ENCODE data around the gene DEUP1.

DEUP1 gene

DNA sequence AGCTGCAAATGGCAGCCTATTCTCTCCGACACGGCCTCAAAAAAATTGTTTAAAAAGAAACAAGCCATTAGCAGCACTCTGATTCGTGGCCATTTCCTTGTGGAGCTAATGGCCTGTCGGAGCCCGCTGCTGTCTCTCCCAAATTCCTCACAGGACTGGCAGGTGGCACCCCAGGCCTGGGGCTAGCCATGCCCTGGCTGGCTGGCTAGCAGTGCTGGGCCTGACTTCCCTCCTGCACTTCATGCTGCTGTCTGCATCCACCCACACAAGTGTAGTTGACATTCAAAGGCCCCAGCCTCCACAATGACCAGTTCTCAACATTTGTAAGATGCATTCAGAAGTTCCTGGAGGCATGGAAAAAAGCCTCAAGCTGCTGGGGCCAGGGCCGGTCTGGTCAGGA, 151.2 kb downstream of the DEUP1 start:
- no peak for DNase-seq (ENCODE audit: low spot score)
- H3K9me3 ChIP-seq (ENCODE audit: severe bottlenecking): no peaks in the 10 kb centered on the region
- ATAC-seq (ENCODE audit: low read depth): no peak
- H3K4me3 ChIP-seq (ENCODE audit: severe bottlenecking): no peak overlapping the region
- H3K4me1 ChIP-seq (ENCODE audit: insufficient read depth, poor library complexity, severe bottlenecking): peaks cover 10% of the 10 kb centered on the region
- H3K36me3 ChIP-seq (ENCODE audit: low read depth): no peaks in the 10 kb centered on the region
- H3K27ac ChIP-seq (ENCODE audit: poor library complexity, severe bottlenecking): no peak overlapping the region
- no peaks in the 10 kb centered on the region for H3K27me3 ChIP-seq (ENCODE audit: insufficient read depth, poor library complexity, severe bottlenecking)
- TF ChIP-seq, protein P1, sequence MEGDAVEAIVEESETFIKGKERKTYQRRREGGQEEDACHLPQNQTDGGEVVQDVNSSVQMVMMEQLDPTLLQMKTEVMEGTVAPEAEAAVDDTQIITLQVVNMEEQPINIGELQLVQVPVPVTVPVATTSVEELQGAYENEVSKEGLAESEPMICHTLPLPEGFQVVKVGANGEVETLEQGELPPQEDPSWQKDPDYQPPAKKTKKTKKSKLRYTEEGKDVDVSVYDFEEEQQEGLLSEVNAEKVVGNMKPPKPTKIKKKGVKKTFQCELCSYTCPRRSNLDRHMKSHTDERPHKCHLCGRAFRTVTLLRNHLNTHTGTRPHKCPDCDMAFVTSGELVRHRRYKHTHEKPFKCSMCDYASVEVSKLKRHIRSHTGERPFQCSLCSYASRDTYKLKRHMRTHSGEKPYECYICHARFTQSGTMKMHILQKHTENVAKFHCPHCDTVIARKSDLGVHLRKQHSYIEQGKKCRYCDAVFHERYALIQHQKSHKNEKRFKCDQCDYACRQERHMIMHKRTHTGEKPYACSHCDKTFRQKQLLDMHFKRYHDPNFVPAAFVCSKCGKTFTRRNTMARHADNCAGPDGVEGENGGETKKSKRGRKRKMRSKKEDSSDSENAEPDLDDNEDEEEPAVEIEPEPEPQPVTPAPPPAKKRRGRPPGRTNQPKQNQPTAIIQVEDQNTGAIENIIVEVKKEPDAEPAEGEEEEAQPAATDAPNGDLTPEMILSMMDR (IDR thresholded peaks at IDR 0.05; ENCODE audit: poor library complexity, severe bottlenecking): no peak

DNA sequence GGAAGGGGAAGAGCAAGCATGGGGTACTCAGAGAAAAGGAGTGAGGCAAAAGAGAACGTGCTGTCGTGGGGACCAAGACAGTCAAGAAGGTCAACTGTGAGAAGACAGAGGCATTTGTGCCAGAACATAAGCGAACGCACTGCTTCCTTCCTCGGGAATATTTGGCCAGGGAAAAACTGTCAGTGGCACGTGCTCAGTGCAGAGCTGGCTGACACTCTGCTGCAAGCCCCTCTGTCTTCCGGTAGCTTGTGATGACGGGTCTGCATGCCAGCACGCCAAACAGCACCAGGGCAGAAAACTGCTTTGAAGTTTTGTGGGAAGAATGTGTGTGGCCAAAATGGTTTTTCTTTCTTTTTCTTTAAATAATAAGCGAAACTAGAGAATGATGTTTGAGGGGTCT, 152.0 kb downstream of the DEUP1 start:
- no peak for DNase-seq (ENCODE audit: low spot score)
- H3K4me1 ChIP-seq (ENCODE audit: insufficient read depth, poor library complexity, severe bottlenecking): peaks cover 10% of the 10 kb centered on the region
- no peaks in the 10 kb centered on the region for H3K27me3 ChIP-seq (ENCODE audit: insufficient read depth, poor library complexity, severe bottlenecking)
- ATAC-seq (ENCODE audit: low read depth): no peak
- no peak overlapping the region for H3K27ac ChIP-seq (ENCODE audit: poor library complexity, severe bottlenecking)
- H3K4me3 ChIP-seq (ENCODE audit: severe bottlenecking): no peak overlapping the region
- TF ChIP-seq, protein P1 (IDR thresholded peaks at IDR 0.05; ENCODE audit: poor library complexity, severe bottlenecking): no peak
- no peaks in the 10 kb centered on the region for H3K36me3 ChIP-seq (ENCODE audit: low read depth)
- no peaks in the 10 kb centered on the region for H3K9me3 ChIP-seq (ENCODE audit: severe bottlenecking)

DNA sequence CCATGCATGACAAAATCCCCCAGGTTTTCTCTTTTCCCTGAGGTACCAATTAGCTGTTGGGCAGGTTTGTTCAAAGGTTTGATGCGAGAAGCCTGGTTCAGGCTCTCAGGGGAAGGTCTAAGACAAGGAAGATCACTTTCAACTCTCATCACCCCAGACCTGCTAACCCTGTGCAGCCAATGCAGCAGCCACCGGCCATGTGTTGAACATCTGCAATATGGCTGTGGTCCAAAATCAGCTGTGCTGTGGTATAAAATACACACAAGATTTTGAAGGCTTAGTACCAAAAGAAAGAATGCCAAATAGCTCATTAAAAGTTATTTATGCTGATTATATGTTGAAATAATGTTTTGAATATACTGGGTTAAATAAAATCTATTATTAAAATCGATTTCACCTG, 154.2 kb downstream of the DEUP1 start:
- ATAC-seq (ENCODE audit: low read depth): no peak
- Histone ChIP-seq H3K4me1 (ENCODE audit: insufficient read depth, poor library complexity, severe bottlenecking) (peaks cover 10% of the 10 kb centered on the region), H3K27me3 (ENCODE audit: insufficient read depth, poor library complexity, severe bottlenecking) (no peaks in the 10 kb centered on the region), H3K27ac (ENCODE audit: poor library complexity, severe bottlenecking) (no peak overlapping the region), H3K4me3 (ENCODE audit: severe bottlenecking) (no peak overlapping the region), H3K9me3 (ENCODE audit: severe bottlenecking) (no peaks in the 10 kb centered on the region), H3K36me3 (ENCODE audit: low read depth) (no peaks in the 10 kb centered on the region)
- TF ChIP-seq, protein P1 (IDR thresholded peaks at IDR 0.05; ENCODE audit: poor library complexity, severe bottlenecking): no peak
- no peak for DNase-seq (ENCODE audit: low spot score)

GRCh38 chr11:93485983-93486382, 155.4 kb downstream of the DEUP1 start:
- DNase-seq (ENCODE audit: low spot score) (no peak), ATAC-seq (ENCODE audit: low read depth) (no peak)
- Histone ChIP-seq H3K27me3 (ENCODE audit: insufficient read depth, poor library complexity, severe bottlenecking) (no peaks in the 10 kb centered on the region), H3K4me1 (ENCODE audit: insufficient read depth, poor library complexity, severe bottlenecking) (peaks cover 10% of the 10 kb centered on the region), H3K9me3 (ENCODE audit: severe bottlenecking) (no peaks in the 10 kb centered on the region), H3K4me3 (ENCODE audit: severe bottlenecking) (no peak overlapping the region), H3K36me3 (ENCODE audit: low read depth) (no peaks in the 10 kb centered on the region), H3K27ac (ENCODE audit: poor library complexity, severe bottlenecking) (no peak overlapping the region)
- TF ChIP-seq, protein P1 (IDR thresholded peaks at IDR 0.05; ENCODE audit: poor library complexity, severe bottlenecking): no peak

DNA sequence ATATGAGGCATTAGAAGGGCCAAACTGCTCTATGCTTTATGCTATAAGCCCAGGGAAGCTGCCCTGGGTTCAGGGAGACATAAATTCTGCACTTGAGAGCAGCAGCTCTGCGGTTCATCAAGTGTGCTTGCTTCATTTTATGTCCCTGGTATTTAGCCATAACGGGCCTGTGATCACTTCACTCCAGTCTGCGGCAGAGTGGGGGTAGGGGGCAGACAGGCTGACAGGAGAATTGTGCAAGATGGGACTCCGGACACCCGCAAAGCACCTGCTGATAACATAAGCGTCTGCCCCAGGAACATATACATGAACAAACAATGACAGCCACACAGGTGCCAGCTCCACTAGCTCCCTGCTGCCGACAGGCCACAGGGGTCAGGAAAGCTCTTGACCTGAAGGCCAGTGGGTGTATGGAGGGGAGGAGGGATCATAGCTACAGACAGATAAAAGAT, 156.5 kb downstream of the DEUP1 start:
- no peaks in the 10 kb centered on the region for H3K9me3 ChIP-seq (ENCODE audit: severe bottlenecking)
- no peak for DNase-seq (ENCODE audit: low spot score)
- TF ChIP-seq, protein P1 (IDR thresholded peaks at IDR 0.05; ENCODE audit: poor library complexity, severe bottlenecking): no peak
- no peak for ATAC-seq (ENCODE audit: low read depth)
- no peak overlapping the region for H3K4me3 ChIP-seq (ENCODE audit: severe bottlenecking)
- no peak overlapping the region for H3K27ac ChIP-seq (ENCODE audit: poor library complexity, severe bottlenecking)
- no peaks in the 10 kb centered on the region for H3K27me3 ChIP-seq (ENCODE audit: insufficient read depth, poor library complexity, severe bottlenecking)
- H3K4me1 ChIP-seq (ENCODE audit: insufficient read depth, poor library complexity, severe bottlenecking): no peaks in the 10 kb centered on the region
- H3K36me3 ChIP-seq (ENCODE audit: low read depth): no peaks in the 10 kb centered on the region
